ENCODE data around the gene TMEM106C.

The TMEM106C gene

DNA sequence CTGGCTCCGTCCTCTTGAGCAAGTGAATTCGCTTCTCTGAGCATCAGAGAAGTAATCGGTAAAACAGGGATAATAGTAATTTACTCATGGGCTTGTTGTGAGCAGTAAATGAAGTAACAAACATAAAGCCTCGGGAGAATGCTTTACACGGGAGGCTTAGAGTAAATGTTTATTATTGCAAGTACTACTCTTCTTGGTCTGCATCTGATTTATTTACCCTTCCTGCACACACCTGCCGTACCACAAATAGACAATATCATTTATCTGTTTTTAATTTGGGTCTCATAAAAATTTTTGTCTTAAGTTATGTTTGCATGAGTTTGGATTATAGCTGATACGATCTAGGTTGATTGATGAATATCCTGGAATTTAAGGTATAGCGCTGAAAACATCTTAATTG, 48.7 kb downstream of the TMEM106C start:
- Histone ChIP-seq H3K9ac (ENCODE audit: low read depth in 1 of 2, low read length in 2 of 2) (no peak overlapping the region), H3K36me3 (ENCODE audit: control insufficient read depth in 2 of 2, insufficient read depth in 2 of 2, low read length in 2 of 2) (no peaks in the 10 kb centered on the region), H3K27ac (ENCODE audit: low read depth in 2 of 2, low read length in 2 of 2) (no peak overlapping the region), H3K4me3 (ENCODE audit: low read length in 2 of 2) (no peak overlapping the region), H3K27me3 (ENCODE audit: control insufficient read depth in 2 of 2, insufficient read depth in 2 of 2, low read length in 2 of 2) (peaks cover 0 to 13% of the 10 kb centered on the region in 2 donors), H3K9me3 (ENCODE audit: control insufficient read depth in 2 of 2, low read length in 2 of 2) (no peaks in the 10 kb centered on the region), H3K4me1 (ENCODE audit: control insufficient read depth in 2 of 2, insufficient read depth in 2 of 2, low read length in 2 of 2) (peaks cover 0 to 3% of the 10 kb centered on the region in 2 donors)

DNA sequence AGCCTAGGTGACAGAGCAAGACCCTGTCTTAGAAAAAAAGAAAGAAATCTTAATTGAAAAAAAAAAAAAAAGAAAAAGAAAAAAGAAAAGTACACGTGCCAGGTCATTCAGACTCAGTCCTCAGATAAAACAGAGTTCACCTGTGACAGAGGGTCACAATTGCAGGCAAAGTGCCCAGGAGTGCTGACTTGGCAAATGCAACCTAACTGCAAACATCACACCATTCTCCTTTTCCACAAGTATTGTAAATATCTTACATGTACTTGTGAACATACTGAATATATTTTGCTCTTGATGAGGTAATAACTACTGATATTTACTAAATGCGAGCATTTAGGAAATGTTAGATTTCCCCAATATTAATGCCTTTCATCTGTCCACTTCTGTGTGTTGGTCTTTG, 49.9 kb downstream of the TMEM106C start:
- Histone ChIP-seq H3K27me3 (ENCODE audit: control insufficient read depth in 2 of 2, insufficient read depth in 2 of 2, low read length in 2 of 2) (peaks cover 0 to 9% of the 10 kb centered on the region in 2 donors), H3K27ac (ENCODE audit: low read depth in 2 of 2, low read length in 2 of 2) (no peak overlapping the region), H3K4me3 (ENCODE audit: low read length in 2 of 2) (no peak overlapping the region), H3K4me1 (ENCODE audit: control insufficient read depth in 2 of 2, insufficient read depth in 2 of 2, low read length in 2 of 2) (peaks cover 0 to 7% of the 10 kb centered on the region in 2 donors), H3K9ac (ENCODE audit: low read depth in 1 of 2, low read length in 2 of 2) (no peak overlapping the region), H3K36me3 (ENCODE audit: control insufficient read depth in 2 of 2, insufficient read depth in 2 of 2, low read length in 2 of 2) (no peaks in the 10 kb centered on the region), H3K9me3 (ENCODE audit: control insufficient read depth in 2 of 2, low read length in 2 of 2) (no peaks in the 10 kb centered on the region)

DNA sequence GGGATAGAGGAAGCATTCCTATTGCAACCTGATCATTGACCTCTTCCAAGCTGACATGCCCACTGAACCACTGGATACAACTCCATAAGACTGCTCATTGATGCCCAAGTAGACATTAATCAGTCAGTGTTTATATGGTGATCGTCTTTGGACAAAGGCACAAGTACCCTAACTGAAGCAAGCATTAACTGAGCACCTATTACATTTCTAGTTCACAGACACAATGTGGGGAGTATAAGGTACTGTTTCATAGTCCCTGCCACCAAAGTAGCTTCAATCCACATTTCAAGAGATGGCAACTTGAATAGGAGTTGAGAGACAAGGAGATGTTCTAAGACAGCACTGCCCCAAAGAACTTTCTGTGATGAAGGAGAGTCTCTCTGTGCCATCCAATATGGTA, 51.7 kb downstream of the TMEM106C start:
- H3K4me3 ChIP-seq (ENCODE audit: low read length in 2 of 2): no peak overlapping the region
- H3K9me3 ChIP-seq (ENCODE audit: control insufficient read depth in 2 of 2, low read length in 2 of 2): no peaks in the 10 kb centered on the region
- no peaks in the 10 kb centered on the region for H3K27me3 ChIP-seq (ENCODE audit: control insufficient read depth in 2 of 2, insufficient read depth in 2 of 2, low read length in 2 of 2)
- no peak overlapping the region for H3K9ac ChIP-seq (ENCODE audit: low read depth in 1 of 2, low read length in 2 of 2)
- H3K27ac ChIP-seq (ENCODE audit: low read depth in 2 of 2, low read length in 2 of 2): no peak overlapping the region
- peaks cover 0 to 7% of the 10 kb centered on the region in 2 donors for H3K4me1 ChIP-seq (ENCODE audit: control insufficient read depth in 2 of 2, insufficient read depth in 2 of 2, low read length in 2 of 2)
- H3K36me3 ChIP-seq (ENCODE audit: control insufficient read depth in 2 of 2, insufficient read depth in 2 of 2, low read length in 2 of 2): no peaks in the 10 kb centered on the region

DNA sequence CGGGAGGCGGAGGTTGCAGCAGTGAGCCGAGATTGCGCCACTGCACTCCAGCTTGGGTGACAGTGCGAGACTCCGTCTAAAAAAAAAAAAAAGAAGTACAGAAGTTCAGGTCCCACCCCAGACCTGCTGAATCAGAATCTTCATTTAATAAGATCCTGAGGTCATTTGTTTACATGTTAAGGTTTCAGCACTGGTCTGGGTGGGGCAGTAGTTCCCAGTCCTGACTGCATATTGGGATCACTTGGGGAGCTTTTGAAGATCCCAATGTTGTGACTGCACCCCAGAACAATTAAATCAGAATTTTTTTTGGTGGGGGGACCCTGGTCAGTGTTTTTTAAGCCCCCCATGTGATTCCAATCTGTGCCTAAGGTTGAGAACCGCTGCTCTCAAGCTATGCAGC, 52.6 kb downstream of the TMEM106C start:
- Histone ChIP-seq H3K36me3 (ENCODE audit: control insufficient read depth in 2 of 2, insufficient read depth in 2 of 2, low read length in 2 of 2) (no peaks in the 10 kb centered on the region), H3K27ac (ENCODE audit: low read depth in 2 of 2, low read length in 2 of 2) (no peak overlapping the region), H3K27me3 (ENCODE audit: control insufficient read depth in 2 of 2, insufficient read depth in 2 of 2, low read length in 2 of 2) (no peaks in the 10 kb centered on the region), H3K9me3 (ENCODE audit: control insufficient read depth in 2 of 2, low read length in 2 of 2) (no peaks in the 10 kb centered on the region), H3K4me1 (ENCODE audit: control insufficient read depth in 2 of 2, insufficient read depth in 2 of 2, low read length in 2 of 2) (peaks cover 0 to 7% of the 10 kb centered on the region in 2 donors), H3K4me3 (ENCODE audit: low read length in 2 of 2) (no peak overlapping the region), H3K9ac (ENCODE audit: low read depth in 1 of 2, low read length in 2 of 2) (no peak overlapping the region)

DNA sequence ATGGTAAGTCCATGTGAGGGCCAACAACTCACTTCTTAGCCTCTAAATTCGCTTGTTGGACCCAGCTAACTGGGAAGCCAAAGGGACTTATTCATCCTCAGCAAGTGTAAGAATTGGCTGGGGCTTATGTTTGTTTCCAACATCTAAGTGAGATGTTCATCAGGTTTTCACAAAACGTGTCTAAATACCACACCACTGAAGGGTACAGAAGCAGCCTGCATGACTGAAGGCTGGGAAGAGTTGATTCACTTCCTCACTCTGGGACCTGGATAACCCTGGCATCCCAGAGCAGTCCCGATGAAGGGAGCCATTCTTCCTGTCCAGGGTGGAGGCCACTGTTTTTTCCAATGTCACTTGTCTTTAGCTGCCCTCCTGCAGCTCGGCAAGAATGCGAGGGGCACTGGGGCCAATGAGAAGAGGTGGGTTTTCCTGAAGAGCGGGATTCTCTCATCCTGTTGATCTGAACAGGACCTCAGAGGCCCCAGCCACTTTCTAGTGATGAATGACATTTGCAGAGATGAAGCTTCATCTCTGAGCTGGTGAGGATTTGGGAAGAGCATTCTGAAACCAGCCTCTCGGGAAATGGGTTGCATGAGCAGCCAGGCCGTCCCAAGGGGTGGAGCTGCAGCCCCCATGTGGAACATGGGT, 53.1 kb downstream of the TMEM106C start:
- Histone ChIP-seq H3K9ac (ENCODE audit: low read depth in 1 of 2, low read length in 2 of 2) (no peak overlapping the region), H3K36me3 (ENCODE audit: control insufficient read depth in 2 of 2, insufficient read depth in 2 of 2, low read length in 2 of 2) (no peaks in the 10 kb centered on the region), H3K9me3 (ENCODE audit: control insufficient read depth in 2 of 2, low read length in 2 of 2) (no peaks in the 10 kb centered on the region), H3K4me3 (ENCODE audit: low read length in 2 of 2) (no peak overlapping the region), H3K27ac (ENCODE audit: low read depth in 2 of 2, low read length in 2 of 2) (no peak overlapping the region), H3K4me1 (ENCODE audit: control insufficient read depth in 2 of 2, insufficient read depth in 2 of 2, low read length in 2 of 2) (peaks cover 1 to 10% of the 10 kb centered on the region in 2 donors), H3K27me3 (ENCODE audit: control insufficient read depth in 2 of 2, insufficient read depth in 2 of 2, low read length in 2 of 2) (no peaks in the 10 kb centered on the region)

DNA sequence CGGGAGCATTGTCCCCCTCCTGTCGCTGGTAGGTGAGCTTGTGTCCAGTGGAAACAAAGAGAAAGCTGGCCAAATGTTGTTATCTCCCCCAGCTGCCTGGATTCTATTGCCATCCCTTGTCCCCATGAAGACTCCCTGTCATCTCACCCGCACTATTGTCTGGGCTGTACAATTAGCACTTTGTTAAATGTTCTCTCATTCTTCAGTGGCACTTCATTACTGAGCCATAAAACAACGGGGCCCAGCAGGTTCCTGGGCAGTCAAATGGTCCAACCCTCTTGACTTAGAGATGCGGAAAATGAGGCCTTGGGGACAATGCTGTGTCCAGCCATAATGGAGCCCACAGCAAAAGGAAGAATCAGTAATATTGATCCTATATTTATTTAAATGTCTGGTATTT, 54.1 kb downstream of the TMEM106C start:
- Histone ChIP-seq H3K27me3 (ENCODE audit: control insufficient read depth in 2 of 2, insufficient read depth in 2 of 2, low read length in 2 of 2) (no peaks in the 10 kb centered on the region), H3K9me3 (ENCODE audit: control insufficient read depth in 2 of 2, low read length in 2 of 2) (no peaks in the 10 kb centered on the region), H3K4me3 (ENCODE audit: low read length in 2 of 2) (no peak overlapping the region), H3K9ac (ENCODE audit: low read depth in 1 of 2, low read length in 2 of 2) (no peak overlapping the region), H3K36me3 (ENCODE audit: control insufficient read depth in 2 of 2, insufficient read depth in 2 of 2, low read length in 2 of 2) (no peaks in the 10 kb centered on the region), H3K27ac (ENCODE audit: low read depth in 2 of 2, low read length in 2 of 2) (no peak overlapping the region), H3K4me1 (ENCODE audit: control insufficient read depth in 2 of 2, insufficient read depth in 2 of 2, low read length in 2 of 2) (peaks cover 7 to 10% of the 10 kb centered on the region in 2 donors)

DNA sequence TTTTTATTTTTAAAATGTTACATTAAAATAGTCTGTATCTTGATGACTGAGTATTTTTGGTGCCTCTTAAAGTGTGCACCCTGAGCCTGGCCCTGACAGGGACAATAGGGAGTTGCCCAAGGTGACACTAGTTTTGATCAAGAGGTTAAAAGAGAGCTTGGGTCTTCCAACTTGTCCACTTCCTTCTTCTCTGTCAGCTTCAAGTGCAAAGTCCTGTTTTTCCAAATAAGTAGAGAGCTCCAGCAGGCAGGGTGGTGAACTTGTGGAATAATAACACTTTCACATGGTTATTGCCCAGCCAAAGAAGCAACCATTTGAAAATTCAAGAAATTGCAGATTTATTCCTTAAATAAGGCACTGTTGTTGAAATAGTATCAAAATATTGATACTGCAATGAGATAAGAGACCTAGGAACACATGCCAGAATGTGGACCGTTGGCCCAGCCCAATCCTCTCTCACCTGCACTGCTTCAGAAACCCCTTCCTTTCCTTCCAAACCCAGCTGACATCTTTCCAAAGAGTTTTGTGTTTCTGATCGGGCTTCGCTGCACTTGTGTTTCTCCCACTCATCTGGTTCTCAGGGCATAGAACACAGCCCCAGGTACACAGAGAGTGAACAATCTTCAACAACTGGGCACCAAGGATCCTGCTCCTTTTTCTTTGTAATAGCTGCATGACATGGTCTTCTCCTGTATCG, 54.7 kb downstream of the TMEM106C start:
- no peaks in the 10 kb centered on the region for H3K27me3 ChIP-seq (ENCODE audit: control insufficient read depth in 2 of 2, insufficient read depth in 2 of 2, low read length in 2 of 2)
- H3K36me3 ChIP-seq (ENCODE audit: control insufficient read depth in 2 of 2, insufficient read depth in 2 of 2, low read length in 2 of 2): no peaks in the 10 kb centered on the region
- H3K9me3 ChIP-seq (ENCODE audit: control insufficient read depth in 2 of 2, low read length in 2 of 2): no peaks in the 10 kb centered on the region
- H3K27ac ChIP-seq (ENCODE audit: low read depth in 2 of 2, low read length in 2 of 2): no peak overlapping the region
- no peak overlapping the region for H3K4me3 ChIP-seq (ENCODE audit: low read length in 2 of 2)
- H3K9ac ChIP-seq (ENCODE audit: low read depth in 1 of 2, low read length in 2 of 2): no peak overlapping the region
- peaks cover 9 to 14% of the 10 kb centered on the region in 2 donors for H3K4me1 ChIP-seq (ENCODE audit: control insufficient read depth in 2 of 2, insufficient read depth in 2 of 2, low read length in 2 of 2)
